ENCODE measurements around the gene MEX3D. TPM values are rescaled to one million over a fixed set of nuclear protein-coding genes. Genes with fewer than 3 reads are reported as not detected.

Gene MEX3D
- total RNA-seq, 2 experiments from 2014 or later, result 1.6 to 2.3 TPM

- intact Hi-C loops (cut with DNase I, micrococcal nuclease), result loop anchor here (1.0 to 5.0 kb wide), 4 partner anchors 37 to 235 kb away; partner anchors contain the start of genes C19orf25 (in 1 of the 2) and RPS15 (in 1 of the 2)
- no peak for ATAC-seq (ENCODE audit: poor library complexity)
- no peak for DNase-seq
- ChIA-PET CTCF (interaction anchor here (0.7 to 1.2 kb wide), 2 partner anchors 43 to 285 kb away, joined by 3 to 5 read pairs; no protein-coding TSS in a partner anchor), POLR2A (no interaction called here)
- Histone ChIP-seq H3K27me3 (ENCODE audit: control insufficient read depth in 1 of 2, insufficient read depth in 2 of 2, low read length in 2 of 2) (no peaks in the 10 kb centered on the region), H3K4me3 (ENCODE audit: low read length) (no peak overlapping the region), H3K4me1 (ENCODE audit: insufficient read depth, low read length) (peaks cover 26% of the 10 kb centered on the region), H3K27ac (ENCODE audit: low read depth in 1 of 2, low read length in 2 of 2) (no peak overlapping the region), H3K36me3 (ENCODE audit: insufficient read depth, low read length) (no peaks in the 10 kb centered on the region), H3K9me3 (ENCODE audit: control insufficient read depth in 1 of 2, insufficient read depth in 1 of 2, low read length in 2 of 2) (peaks cover 0 to 21% of the 10 kb centered on the region in 2 experiments)
- peaks cover 13% of the 10 kb centered on the region for H3K4me1 Mint-ChIP-seq (ENCODE audit: low read depth)
- no peaks in the 10 kb centered on the region for H3K9me3 Mint-ChIP-seq
- peaks cover 13% of the 10 kb centered on the region for H3K27me3 Mint-ChIP-seq
- TF ChIP-seq, protein P1, sequence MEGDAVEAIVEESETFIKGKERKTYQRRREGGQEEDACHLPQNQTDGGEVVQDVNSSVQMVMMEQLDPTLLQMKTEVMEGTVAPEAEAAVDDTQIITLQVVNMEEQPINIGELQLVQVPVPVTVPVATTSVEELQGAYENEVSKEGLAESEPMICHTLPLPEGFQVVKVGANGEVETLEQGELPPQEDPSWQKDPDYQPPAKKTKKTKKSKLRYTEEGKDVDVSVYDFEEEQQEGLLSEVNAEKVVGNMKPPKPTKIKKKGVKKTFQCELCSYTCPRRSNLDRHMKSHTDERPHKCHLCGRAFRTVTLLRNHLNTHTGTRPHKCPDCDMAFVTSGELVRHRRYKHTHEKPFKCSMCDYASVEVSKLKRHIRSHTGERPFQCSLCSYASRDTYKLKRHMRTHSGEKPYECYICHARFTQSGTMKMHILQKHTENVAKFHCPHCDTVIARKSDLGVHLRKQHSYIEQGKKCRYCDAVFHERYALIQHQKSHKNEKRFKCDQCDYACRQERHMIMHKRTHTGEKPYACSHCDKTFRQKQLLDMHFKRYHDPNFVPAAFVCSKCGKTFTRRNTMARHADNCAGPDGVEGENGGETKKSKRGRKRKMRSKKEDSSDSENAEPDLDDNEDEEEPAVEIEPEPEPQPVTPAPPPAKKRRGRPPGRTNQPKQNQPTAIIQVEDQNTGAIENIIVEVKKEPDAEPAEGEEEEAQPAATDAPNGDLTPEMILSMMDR (IDR thresholded peaks at IDR 0.05), result no peak
- no peak overlapping the region for H3K4me3 Mint-ChIP-seq
- H3K27ac Mint-ChIP-seq, result no peak overlapping the region
- H3K36me3 Mint-ChIP-seq (ENCODE audit: low read depth), result no peaks in the 10 kb centered on the region
These were observed 53.8 kb downstream of the MEX3D start for GRCh38 chr19:1514295-1514661.

DNA sequence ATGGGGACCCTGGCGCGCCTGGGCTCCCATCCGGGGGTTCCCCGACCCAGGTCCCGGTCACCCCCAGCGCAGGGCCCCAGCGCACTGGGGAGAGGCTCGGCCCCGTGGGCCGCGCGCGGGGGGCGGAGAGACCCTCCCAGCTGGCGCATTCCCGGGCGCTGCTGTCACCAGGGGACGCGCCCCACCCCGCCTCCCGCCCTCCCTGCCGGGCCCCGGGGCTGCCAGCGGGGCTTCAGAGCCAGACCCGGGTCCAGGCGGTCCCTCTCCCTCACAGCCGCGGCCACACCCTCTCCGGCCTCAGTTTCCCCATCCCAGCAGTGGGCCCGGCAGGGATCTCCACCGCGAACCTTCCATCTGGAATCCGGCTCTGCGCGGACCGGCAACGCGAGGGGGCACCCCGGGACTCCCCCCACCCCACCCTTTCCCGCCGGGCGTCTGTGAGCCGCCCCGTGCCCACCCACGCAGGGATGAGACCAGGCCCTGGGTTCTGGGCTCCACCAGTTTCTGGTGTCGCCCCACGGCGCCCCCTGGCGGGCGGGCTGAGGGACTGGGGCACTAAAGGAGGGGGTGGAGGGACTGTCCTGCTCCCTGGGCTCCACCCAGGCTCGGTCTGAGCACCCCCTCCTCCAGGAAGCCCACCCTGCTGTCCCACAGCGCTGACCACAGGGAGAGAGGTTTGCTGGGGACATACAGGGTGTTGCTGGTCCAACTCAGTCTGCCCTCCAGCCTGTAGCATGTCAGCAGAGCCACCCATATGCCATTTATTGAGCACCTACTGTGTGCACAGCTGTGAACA lies 54.4 kb downstream of the MEX3D start:
- ChIA-PET CTCF (interaction anchor here (1.2 kb wide), 1 partner anchor 42 kb away, joined by 5 read pairs; no protein-coding TSS in a partner anchor), POLR2A (no interaction called here)
- DNase-seq, result peak; percentile 53 to 83 (median 64)
- no peaks in the 10 kb centered on the region for H3K36me3 Mint-ChIP-seq (ENCODE audit: low read depth)
- H3K27me3 ChIP-seq (ENCODE audit: control insufficient read depth in 1 of 2, insufficient read depth in 2 of 2, low read length in 2 of 2), result no peaks in the 10 kb centered on the region
- no peak overlapping the region for H3K27ac Mint-ChIP-seq
- H3K27ac ChIP-seq (ENCODE audit: low read depth in 1 of 2, low read length in 2 of 2), result no peak overlapping the region
- no peaks in the 10 kb centered on the region for H3K9me3 Mint-ChIP-seq
- peak; percentile 70 for ATAC-seq (ENCODE audit: poor library complexity)
- H3K4me3 Mint-ChIP-seq, result peak overlapping the region; percentile 34
- TF ChIP-seq, protein P1 (IDR thresholded peaks at IDR 0.05), result peak; percentile 63
- peaks cover 13% of the 10 kb centered on the region for H3K27me3 Mint-ChIP-seq
- peaks cover 0 to 22% of the 10 kb centered on the region in 2 experiments for H3K9me3 ChIP-seq (ENCODE audit: control insufficient read depth in 1 of 2, insufficient read depth in 1 of 2, low read length in 2 of 2)
- peak overlapping the region; percentile 25 for H3K4me3 ChIP-seq (ENCODE audit: low read length)
- H3K4me1 ChIP-seq (ENCODE audit: insufficient read depth, low read length), result peaks cover 26% of the 10 kb centered on the region
- no peaks in the 10 kb centered on the region for H3K36me3 ChIP-seq (ENCODE audit: insufficient read depth, low read length)
- H3K4me1 Mint-ChIP-seq (ENCODE audit: low read depth), result peaks cover 13% of the 10 kb centered on the region
- intact Hi-C loops (cut with DNase I, micrococcal nuclease), result loop anchor here (1.0 to 5.0 kb wide), 5 partner anchors 36 to 234 kb away; partner anchors contain the start of genes RPS15 (in 2 of the 2) and C19orf25 (in 1 of the 2)

GRCh38 chr19:1512671-1513498 lies 55.2 kb downstream of the MEX3D start, which contains the start of gene ADAMTSL5:
ADAMTSL5 (minus strand) TSS chr19:1513019; CDS start chr19:1510943, 2,076 bp downstream.
- Mint-ChIP-seq H3K27me3 (peaks cover 15% of the 10 kb centered on the region), H3K4me1 (ENCODE audit: low read depth) (peaks cover 14% of the 10 kb centered on the region), H3K4me3 (peak within 1 kb of the TSS; percentile 73), H3K9me3 (no peaks in the 10 kb centered on the region), H3K27ac (no peak within 1 kb of the TSS), H3K36me3 (ENCODE audit: low read depth) (no peaks in the 10 kb centered on the region)
- no peaks in the 10 kb centered on the region for H3K27me3 ChIP-seq (ENCODE audit: control insufficient read depth in 1 of 2, insufficient read depth in 2 of 2, low read length in 2 of 2)
- ATAC-seq (ENCODE audit: poor library complexity), result peak; percentile 54
- H3K27ac ChIP-seq (ENCODE audit: low read depth in 1 of 2, low read length in 2 of 2), result no peak within 1 kb of the TSS
- H3K36me3 ChIP-seq (ENCODE audit: insufficient read depth, low read length), result no peaks in the 10 kb centered on the region
- H3K9me3 ChIP-seq (ENCODE audit: control insufficient read depth in 1 of 2, insufficient read depth in 1 of 2, low read length in 2 of 2), result peaks cover 0 to 24% of the 10 kb centered on the region in 2 experiments
- peaks cover 33% of the 10 kb centered on the region for H3K4me1 ChIP-seq (ENCODE audit: insufficient read depth, low read length)
- ChIA-PET POLR2A (interaction anchor here (0.9 kb wide), 1 partner anchor 10 kb away, joined by 3 read pairs; no protein-coding TSS in a partner anchor), CTCF (no interaction called here)
- intact Hi-C loops (cut with DNase I, micrococcal nuclease), result loop anchor here (2.0 to 5.0 kb wide), 3 partner anchors 36 to 76 kb away; partner anchors contain the start of genes RPS15 (in 2 of the 2) and C19orf25 (in 1 of the 2)
- peak in 13 of 14 experiments; percentile 26 to 82 (median 62) for DNase-seq
- peak within 1 kb of the TSS; percentile 51 for H3K4me3 ChIP-seq (ENCODE audit: low read length)
- TF ChIP-seq, protein P1 (IDR thresholded peaks at IDR 0.05), result no peak
